ENCODE results near the gene TMEM14B.

GRCh38 chr6:10730254-10730653 lies 17.4 kb upstream of the TMEM14B start:
- TF ChIP-seq CTCF (IDR thresholded peaks at IDR 0.05) (no peak), POLR2A (IDR thresholded peaks at IDR 0.05) (no peak), POLR2AphosphoS5 (IDR thresholded peaks at IDR 0.05) (no peak), EP300 (IDR thresholded peaks at IDR 0.05) (no peak)
